ENCODE data around the gene DRG2.

The DRG2 gene

GRCh38 chr17:18076936-18077335 lies 10.8 kb upstream of the DRG2 start:
- no peak for DNase-seq

GRCh38 chr17:18079543-18079942 lies 8.2 kb upstream of the DRG2 start:
- no peak for DNase-seq

DNA sequence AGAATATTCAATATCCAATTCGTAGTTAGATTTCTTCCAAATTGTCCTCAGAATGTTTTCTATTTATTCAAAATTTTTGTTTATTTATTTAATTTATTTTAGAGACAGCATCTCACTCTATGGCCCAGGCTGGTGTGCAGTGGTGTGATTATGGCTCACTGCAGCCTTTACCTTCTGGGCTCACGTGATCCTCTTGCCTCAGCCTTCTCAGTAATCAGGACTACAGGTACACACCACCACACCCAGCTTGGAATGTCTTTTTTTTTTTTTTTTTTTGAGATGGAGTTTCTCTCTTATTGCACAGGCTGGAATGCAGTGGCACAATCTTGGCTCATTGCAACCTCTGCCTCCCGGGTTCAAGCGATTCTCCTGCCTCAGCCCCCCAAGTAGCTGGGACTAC lies 3.5 kb upstream of the DRG2 start:
- DNase-seq: no peak

- DNase-seq: no peak
Observed at GRCh38 chr17:18089613-18090012, 1.9 kb downstream of the DRG2 start.

DNA sequence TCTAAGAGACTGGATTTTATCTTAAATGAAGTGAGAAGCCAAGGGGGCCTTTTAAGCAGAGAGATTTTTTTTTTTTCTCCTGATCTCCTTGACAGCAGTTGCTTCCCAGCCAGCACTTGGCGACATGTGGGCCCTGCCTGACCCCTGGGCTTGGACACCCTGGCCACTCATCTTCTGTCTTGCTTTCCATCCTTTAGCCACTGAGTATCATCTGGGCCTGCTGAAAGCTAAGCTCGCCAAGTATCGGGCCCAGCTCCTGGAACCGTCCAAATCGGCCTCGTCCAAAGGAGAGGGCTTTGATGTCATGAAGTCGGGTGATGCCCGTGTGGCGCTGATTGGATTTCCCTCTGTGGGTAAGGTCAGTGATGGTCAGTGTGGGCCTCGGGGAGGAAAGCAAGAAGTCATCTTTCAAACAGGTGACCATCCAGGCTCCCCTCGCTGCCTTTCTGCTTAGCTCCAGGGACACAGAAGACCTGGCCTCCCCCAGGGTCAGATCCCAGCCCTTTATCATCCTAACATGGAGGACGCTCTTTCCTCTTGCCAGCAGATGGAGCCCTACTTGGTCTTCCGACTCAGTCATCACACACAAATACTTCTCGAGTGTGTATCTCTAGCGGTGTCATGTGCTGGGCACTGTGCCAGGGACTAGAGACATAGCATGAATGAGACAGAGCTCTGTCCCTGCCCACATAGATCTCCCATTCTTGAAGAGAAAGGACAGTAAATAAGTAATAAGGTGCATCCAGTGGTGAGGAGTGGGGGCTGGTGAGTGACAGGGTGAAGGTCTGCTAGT lies 6.1 kb downstream of the DRG2 start:
- DNase-seq: peak; percentile 75

GRCh38 chr17:18094409-18094807 lies 6.7 kb downstream of the DRG2 start:
- no peak for DNase-seq

- no peak for DNase-seq
Observed at GRCh38 chr17:18099516-18099915, 11.8 kb downstream of the DRG2 start.

- no peak for DNase-seq
Observed at GRCh38 chr17:18100616-18101015, 12.9 kb downstream of the DRG2 start.

DNA sequence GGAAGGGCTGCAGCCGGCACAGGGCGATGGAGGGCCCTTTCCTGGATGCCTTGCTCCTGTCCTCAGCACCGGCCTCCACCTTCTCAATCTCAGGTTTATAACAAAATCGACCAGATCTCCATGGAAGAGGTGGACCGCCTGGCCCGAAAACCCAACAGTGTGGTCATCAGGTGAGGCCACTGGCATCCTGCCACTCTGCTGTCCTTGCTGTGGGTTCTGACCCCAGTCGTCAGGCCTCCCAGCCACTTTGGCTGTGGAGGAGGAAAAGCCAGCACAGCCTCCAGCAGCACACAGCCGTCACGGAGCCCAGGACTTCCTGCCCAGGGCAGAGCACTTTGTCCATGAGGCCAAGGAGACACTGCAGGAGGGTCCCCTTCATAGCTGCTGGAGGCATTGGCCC lies 14.1 kb downstream of the DRG2 start:
- DNase-seq: no peak

- no peak for DNase-seq
Observed at GRCh38 chr17:18102640-18103039, 14.9 kb downstream of the DRG2 start.

GRCh38 chr17:18105027-18105426 lies 17.3 kb downstream of the DRG2 start:
- DNase-seq: no peak

GRCh38 chr17:18105595-18105994 lies 17.8 kb downstream of the DRG2 start:
- DNase-seq: no peak

DNA sequence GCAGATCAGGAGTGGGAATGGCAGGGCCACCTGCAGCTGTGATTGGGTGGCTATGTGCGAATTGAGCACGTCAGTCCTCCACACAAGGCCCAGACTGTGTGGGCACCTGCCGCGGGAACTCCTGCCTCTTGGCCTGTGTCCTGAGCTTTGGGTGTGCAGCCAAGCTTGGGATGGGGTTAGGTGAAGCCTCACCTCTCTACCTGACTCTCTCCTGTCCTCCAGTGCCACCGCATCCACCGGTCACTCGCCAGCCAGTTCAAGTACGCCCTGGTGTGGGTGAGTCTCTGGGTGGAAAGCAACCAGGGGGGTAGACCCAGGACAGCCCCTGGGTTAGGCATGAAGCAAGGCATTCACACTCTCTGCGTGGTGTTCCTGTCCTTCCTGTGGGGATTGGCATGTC lies 18.5 kb downstream of the DRG2 start:
- DNase-seq: no peak

DNA sequence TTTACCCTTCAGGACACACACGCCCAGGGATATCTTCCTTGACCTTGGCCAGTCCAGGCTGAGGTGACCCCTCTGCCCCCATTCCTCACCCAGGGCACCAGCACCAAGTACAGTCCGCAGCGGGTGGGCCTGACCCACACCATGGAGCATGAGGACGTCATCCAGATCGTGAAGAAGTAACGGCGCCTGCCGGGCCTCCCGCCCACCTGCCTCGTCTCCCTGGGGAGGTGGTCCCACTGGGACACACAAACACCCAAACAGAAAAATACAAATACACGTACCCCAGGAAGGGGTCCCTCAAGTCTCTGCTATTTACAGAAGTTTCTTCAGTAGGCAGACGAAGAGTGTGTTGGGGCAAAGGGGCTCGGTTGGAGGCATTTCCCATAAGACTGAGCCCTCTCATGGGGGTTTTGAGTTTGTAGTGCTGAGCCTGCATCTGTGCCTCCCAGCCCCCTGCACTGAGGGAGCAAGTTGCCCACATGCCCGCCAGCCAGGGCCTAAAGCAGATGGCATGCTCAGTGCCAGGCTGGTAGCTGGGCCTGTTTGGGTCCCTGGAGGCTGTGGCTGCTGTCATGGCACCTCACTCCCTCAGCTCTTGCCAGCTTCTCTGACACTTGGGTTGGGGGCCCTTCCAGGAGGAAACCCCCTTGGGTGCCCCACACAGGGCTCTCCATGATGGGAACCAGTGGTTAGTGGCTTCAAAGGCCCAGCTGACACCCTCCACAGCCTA lies 19.5 kb downstream of the DRG2 start:
- no peak for DNase-seq

DNA sequence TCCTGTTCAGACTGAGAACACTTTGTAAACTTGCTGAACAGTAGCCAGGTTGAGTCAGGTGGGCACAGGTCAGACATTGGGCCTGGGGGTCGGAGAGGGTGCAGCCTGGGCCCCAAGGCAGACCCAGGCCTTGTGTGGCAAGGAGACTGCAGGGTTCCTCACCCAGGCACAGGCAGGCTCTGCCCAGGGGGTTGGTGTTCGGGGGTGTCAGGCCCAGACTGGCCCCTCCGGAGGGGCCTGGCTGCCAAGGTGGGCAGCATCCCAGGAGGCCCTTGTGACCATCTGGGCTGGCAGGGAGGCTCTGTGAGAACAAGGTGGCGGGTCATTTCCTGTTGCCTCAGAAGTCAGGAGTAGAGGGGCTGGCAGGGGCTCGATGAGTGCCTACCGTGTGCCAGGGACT lies 20.2 kb downstream of the DRG2 start:
- no peak for DNase-seq

- DNase-seq: no peak
Observed at GRCh38 chr17:18108401-18109312, 20.9 kb downstream of the DRG2 start, which contains the start of gene MYO15A. MYO15A (plus strand) TSS chr17:18108756; CDS start chr17:18118801, 10,045 bp downstream.

DNA sequence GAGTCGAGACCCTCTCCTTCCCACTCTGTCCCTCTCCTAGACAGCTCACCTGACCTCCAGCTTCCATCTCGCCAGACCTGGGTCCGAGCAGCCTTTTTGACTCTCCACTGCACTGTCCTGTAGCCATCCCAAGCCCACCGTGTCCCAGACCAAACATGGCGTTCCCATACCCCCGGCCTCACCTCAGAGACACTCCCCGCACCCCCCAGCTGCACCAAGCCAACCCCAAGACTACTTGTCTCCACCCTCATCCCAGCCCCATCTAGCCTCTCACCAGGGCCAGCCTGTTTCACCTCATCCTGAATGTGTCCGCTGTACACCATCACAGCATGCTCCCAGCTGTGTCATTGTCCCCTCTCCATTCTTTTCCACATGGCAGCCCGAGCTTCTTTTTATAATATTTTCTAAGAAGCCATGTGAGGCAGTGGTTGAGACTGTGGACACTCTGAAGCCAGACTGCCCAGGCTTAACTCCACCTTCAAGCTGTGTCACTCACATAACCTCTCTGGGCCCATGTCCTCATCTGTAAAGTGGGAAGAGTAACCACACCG lies 22.3 kb downstream of the DRG2 start:
- no peak for DNase-seq

DNA sequence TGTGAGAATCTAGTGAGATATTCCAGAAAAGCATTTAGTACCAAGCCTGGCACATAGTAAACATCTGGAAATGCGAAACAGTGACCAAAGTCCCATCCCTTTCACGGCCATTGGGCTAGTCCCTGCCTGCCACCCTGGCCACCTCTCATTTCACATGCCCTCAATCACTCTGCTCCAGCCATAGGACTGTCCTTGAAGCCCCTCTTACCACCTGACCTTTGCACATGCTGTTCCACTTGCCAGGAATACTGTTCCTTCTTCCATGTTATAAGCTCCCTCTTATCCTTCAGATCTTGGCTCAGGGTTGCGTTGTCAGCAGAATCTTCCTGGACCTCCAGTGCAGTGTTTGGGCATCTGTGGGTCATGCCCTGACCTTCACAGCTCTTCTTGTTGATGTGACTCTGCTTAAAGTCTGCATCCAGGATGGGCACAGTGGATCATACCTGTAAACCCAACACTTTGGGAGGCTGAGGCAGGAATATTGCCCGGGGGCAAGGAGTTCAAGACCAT lies 22.9 kb downstream of the DRG2 start:
- no peak for DNase-seq

DNA sequence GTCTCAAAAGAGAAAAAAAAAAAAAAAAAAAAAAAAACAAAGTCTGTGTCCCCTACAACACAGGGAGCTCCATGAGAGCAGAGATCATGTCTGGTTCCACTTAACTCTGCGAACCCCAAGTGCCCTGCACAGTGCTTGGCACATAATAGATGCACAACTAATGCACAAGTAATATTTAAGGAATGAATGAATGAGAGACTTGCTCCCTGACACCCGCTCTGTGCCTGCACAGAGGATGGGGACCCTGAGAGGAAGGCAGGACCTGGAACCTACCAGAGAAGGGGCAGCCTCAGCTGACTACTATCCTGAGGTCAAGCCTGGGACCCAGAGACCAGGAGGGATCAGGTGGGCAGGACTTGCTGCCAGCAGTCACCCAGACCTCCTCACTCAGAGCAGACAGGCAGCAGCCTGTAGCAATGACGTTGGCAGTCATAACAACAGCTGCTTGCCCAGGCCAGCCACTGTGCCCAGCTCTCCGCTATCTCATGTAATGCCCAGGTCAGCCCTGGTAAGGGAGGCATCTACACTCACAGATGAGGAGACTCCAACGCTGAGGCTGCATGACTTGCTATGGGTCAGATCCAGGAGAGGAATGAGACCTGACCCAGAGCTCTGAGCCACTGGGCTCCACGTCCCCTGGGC lies 23.7 kb downstream of the DRG2 start:
- DNase-seq: no peak

- DNase-seq: no peak
Observed at GRCh38 chr17:18115517-18115916, 27.8 kb downstream of the DRG2 start.

DNA sequence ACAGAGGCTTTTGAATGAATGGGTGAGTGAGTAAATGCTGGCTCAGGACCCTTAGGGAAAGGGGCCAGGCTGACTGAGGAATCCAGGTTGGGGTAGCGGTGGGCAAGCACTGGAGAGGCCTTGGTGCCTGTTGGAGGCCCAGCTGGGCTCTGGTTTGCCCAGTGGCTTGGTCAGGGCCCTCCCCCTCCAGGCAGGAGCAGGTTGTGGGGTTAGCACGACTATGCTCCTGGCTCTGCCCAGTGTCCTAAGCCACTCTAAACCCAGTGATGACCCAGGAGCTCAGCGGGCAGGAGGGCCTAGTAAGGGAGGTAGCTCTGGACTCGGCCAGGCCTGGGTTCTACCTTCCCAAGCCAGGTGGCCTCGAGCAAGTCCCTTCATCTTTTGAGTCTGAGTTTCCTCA lies 28.3 kb downstream of the DRG2 start:
- DNase-seq: no peak

- no peak for DNase-seq
Observed at GRCh38 chr17:18117533-18117932, 29.8 kb downstream of the DRG2 start.
